Measurements from ENCODE around the gene GUCD1. TPM values are rescaled to one million over a fixed set of nuclear protein-coding genes. Genes with fewer than 3 reads are reported as not detected.
A peak's percentile ranks its signal among the peaks of the same experiment; 100 is the strongest.

The GUCD1 gene
- total and polyA plus RNA-seq, 2 of the 13 experiments (the other 11 are each of a cell fraction or from before 2014, with no cell fraction given) = 128 to 245 TPM

- intact Hi-C loops (cut with micrococcal nuclease; ENCODE audit: unreplicated experiment) = no loop called here
- CTCF ChIA-PET (ENCODE audit: low intra/inter-chr PET ratio, low total read pairs) = no interaction called here
- WGBS (ENCODE audit: low lambda C conversion rate) = under 1% methylated on average over 37 of the region's 59 CpGs
- peak; percentile 80; the same call in 1 of the 2 replicates for TF ChIP-seq SMYD3 (CRISPR knock-in tag; IDR thresholded peaks at IDR 0.05)
- TF ChIP-seq ZNF784 (CRISPR knock-in tag; IDR thresholded peaks at IDR 0.05; ENCODE audit: borderline replicate concordance) = peak; percentile 83; the same call in 1 of the 2 replicates
- no peak; the same call in 1 of the 2 replicates for TF ChIP-seq SRY (CRISPR knock-in tag; IDR thresholded peaks at IDR 0.05)
- TF ChIP-seq ZFP62 (CRISPR knock-in tag; IDR thresholded peaks at IDR 0.05) = no peak
- peak; percentile 99 for TF ChIP-seq YEATS2 (CRISPR knock-in tag; IDR thresholded peaks at IDR 0.05; ENCODE audit: borderline replicate concordance)
- TF ChIP-seq DNMT3B (CRISPR knock-in tag; conservative IDR thresholded peaks at IDR 0.05) = peak; percentile 78; the same call in 1 of the 2 replicates
- peak; percentile 91; the same call in 1 of the 2 replicates for TF ChIP-seq EED (CRISPR knock-in tag; IDR thresholded peaks at IDR 0.05)
- TF ChIP-seq ZBTB21 (CRISPR knock-in tag; IDR thresholded peaks at IDR 0.05) = no peak
- peak; percentile 92 for TF ChIP-seq TAF15 (IDR thresholded peaks at IDR 0.05; ENCODE audit: low read depth, low read length, poor library complexity, severe bottlenecking)
- peak; percentile 75 for TF ChIP-seq ZNF160 (CRISPR knock-in tag; IDR thresholded peaks at IDR 0.05)
- no peak for TF ChIP-seq ZSCAN12 (CRISPR knock-in tag; IDR thresholded peaks at IDR 0.05)
- peak; percentile 79; the same call in 1 of the 2 replicates for TF ChIP-seq ZNF552 (CRISPR knock-in tag; IDR thresholded peaks at IDR 0.05; ENCODE audit: borderline replicate concordance)
- TF ChIP-seq RFX3 (CRISPR knock-in tag; IDR thresholded peaks at IDR 0.05) = peak; percentile 20; the same call in 1 of the 2 replicates
- TF ChIP-seq SCMH1 (CRISPR knock-in tag; IDR thresholded peaks at IDR 0.05; ENCODE audit: borderline replicate concordance) = no peak
- TF ChIP-seq, protein P1, sequence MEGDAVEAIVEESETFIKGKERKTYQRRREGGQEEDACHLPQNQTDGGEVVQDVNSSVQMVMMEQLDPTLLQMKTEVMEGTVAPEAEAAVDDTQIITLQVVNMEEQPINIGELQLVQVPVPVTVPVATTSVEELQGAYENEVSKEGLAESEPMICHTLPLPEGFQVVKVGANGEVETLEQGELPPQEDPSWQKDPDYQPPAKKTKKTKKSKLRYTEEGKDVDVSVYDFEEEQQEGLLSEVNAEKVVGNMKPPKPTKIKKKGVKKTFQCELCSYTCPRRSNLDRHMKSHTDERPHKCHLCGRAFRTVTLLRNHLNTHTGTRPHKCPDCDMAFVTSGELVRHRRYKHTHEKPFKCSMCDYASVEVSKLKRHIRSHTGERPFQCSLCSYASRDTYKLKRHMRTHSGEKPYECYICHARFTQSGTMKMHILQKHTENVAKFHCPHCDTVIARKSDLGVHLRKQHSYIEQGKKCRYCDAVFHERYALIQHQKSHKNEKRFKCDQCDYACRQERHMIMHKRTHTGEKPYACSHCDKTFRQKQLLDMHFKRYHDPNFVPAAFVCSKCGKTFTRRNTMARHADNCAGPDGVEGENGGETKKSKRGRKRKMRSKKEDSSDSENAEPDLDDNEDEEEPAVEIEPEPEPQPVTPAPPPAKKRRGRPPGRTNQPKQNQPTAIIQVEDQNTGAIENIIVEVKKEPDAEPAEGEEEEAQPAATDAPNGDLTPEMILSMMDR (CRISPR knock-in tag; IDR thresholded peaks at IDR 0.05) = peak; percentile 29
- TF ChIP-seq BRD4 (CRISPR knock-in tag; IDR thresholded peaks at IDR 0.05) = peak; percentile 93
- no peak for TF ChIP-seq HMG20B (CRISPR knock-in tag; conservative IDR thresholded peaks at IDR 0.05)
- TF ChIP-seq MIXL1 (CRISPR knock-in tag; IDR thresholded peaks at IDR 0.05) = peak; percentile 91
- no peak; the same call in none of the 2 replicates for TF ChIP-seq ZNF225 (CRISPR knock-in tag; IDR thresholded peaks at IDR 0.05)
- TF ChIP-seq SIN3A (IDR thresholded peaks at IDR 0.05; ENCODE audit: borderline replicate concordance, low read depth, low read length) = peak; percentile 88; the same call in 1 of the 2 replicates
- TF ChIP-seq PHB2 (IDR thresholded peaks at IDR 0.05; ENCODE audit: partially characterized antibody) = no peak
- TF ChIP-seq PRPF4 (IDR thresholded peaks at IDR 0.05; ENCODE audit: low read depth, low read length, poor library complexity, severe bottlenecking) = no peak
- TF ChIP-seq ONECUT2 (CRISPR knock-in tag; IDR thresholded peaks at IDR 0.05) = no peak
These were observed 464 bp upstream of the GUCD1 start, which contains the start of gene SNRPD3 for GRCh38 chr22:24555165-24556039. Gene SNRPD3 (plus strand): TSS chr22:24555999. CDS start chr22:24557675, 1,676 bp downstream.

More at GRCh38 chr22:24555165-24556039, 464 bp upstream of the GUCD1 start, which contains the start of gene SNRPD3:
- Histone ChIP-seq H3K79me2 (ENCODE audit: insufficient read depth, low read length) (peaks cover 79% of the 10 kb centered on the region), H3K27me3 (ENCODE audit: control insufficient read depth in 1 of 2, insufficient read depth in 2 of 2, low read length in 2 of 2) (no peaks in the 10 kb centered on the region; a peak in 1 of 5 replicates), H3K9ac (ENCODE audit: insufficient read depth, low read depth, low read length) (peak within 1 kb of the TSS; percentile 98), H3K27ac (ENCODE audit: extremely low read length, insufficient read depth, low read length) (peak within 1 kb of the TSS; percentile 93), H2AFZ (ENCODE audit: low read length) (no peak within 1 kb of the TSS), H4K20me1 (ENCODE audit: insufficient read depth, low read length) (peaks cover 16% of the 10 kb centered on the region), H3K4me3 (replicated peaks in 1 of 3; ENCODE audit: insufficient read depth in 1 of 3, low read depth in 2 of 3, low read length in 3 of 3) (peak within 1 kb of the TSS; percentile 89 to 97 (median 91)), H3K36me3 (replicated peaks in 1 of 2; ENCODE audit: control insufficient read depth in 1 of 2, insufficient read depth in 2 of 2, low read length in 2 of 2) (peaks cover 16 to 23% of the 10 kb centered on the region in 2 experiments), H3K4me1 (ENCODE audit: insufficient read depth, low read length) (peaks cover 71% of the 10 kb centered on the region), H3K4me2 (ENCODE audit: low read depth, low read length) (peak within 1 kb of the TSS; percentile 99), H3K9me3 (ENCODE audit: low read length) (no peaks in the 10 kb centered on the region)
- POLR2A ChIA-PET = interaction anchor here (0.7 to 9.3 kb wide), 21 partner anchors 9 to 1376 kb away, joined by 3 to 138 read pairs (median 5); partner anchors contain the start of genes GGT1, LRRC75B, MIF and SUSD2
- FAIRE-seq (peak; percentile 56), ATAC-seq (peak; percentile 82), DNase-seq (ENCODE audit: low spot score) (peak; percentile 96)
- no TSS peak for BruUV-seq (replicated peaks)
- in situ Hi-C loops (cut with HindIII; ENCODE audit: extremely low pct_ligation_motif_present, low pct_unique_long_range_greater_than_20kb) = loop anchor here (5.0 kb wide), 1 partner anchor 37 kb away; the partner anchor contains the start of gene LRRC75B
